Activated CD8-positive, alpha-beta memory T cell treated with anti-CD3 and anti-CD28 coated beads for 1 hour (primary cell): ENCODE results near the gene VRTN.
"Not testable (repeated sequence)": the region's sequence is repeated elsewhere in the genome, so short reads cannot be mapped to it uniquely, and the experiment has no call there.

ENCODE experiments used
- DNase-seq, 2 donors: peaks; one replicate each; pipeline ENCODE4 v3.0.0-alpha.2; 2020; ENCODE audit warnings: low read depth in 1 of 2; ENCODE audit errors: extremely low read depth in 1 of 2

VRTN gene, protein sequence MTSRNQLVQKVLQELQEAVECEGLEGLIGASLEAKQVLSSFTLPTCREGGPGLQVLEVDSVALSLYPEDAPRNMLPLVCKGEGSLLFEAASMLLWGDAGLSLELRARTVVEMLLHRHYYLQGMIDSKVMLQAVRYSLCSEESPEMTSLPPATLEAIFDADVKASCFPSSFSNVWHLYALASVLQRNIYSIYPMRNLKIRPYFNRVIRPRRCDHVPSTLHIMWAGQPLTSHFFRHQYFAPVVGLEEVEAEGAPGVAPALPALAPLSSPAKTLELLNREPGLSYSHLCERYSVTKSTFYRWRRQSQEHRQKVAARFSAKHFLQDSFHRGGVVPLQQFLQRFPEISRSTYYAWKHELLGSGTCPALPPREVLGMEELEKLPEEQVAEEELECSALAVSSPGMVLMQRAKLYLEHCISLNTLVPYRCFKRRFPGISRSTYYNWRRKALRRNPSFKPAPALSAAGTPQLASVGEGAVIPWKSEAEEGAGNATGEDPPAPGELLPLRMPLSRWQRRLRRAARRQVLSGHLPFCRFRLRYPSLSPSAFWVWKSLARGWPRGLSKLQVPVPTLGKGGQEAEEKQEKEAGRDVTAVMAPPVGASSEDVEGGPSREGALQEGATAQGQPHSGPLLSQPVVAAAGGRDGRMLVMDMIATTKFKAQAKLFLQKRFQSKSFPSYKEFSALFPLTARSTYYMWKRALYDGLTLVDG

DNA sequence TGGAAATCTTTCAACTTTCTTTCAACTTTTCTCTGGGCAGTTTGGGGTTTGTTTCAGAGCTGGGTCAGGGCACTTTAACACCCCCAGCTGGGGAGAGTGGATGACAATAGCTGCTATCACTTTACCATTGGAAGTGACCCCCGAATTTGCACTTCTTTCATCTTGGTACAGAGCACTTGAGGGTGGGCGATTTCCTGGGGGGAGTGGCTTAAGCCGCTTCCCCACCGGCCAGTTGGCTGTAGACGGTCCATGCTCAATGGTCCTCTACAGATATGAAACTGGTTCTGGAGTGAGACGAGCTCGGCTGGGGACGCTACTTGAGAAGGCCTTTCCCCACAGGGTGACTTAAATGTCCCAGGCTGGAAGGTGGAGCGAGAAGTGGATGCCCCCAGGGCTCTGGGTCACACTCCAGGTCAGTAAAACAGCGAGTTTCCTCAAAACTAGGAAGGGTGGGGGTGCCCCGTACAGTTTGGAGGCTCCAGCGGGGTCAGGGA, at the start of gene VRTN:
TSS of gene VRTN (plus strand) at position 231 of the 494 bp plus-strand sequence. CDS start 8,313 bp downstream, outside the sequence.
- DNase-seq, result no peak

DNA sequence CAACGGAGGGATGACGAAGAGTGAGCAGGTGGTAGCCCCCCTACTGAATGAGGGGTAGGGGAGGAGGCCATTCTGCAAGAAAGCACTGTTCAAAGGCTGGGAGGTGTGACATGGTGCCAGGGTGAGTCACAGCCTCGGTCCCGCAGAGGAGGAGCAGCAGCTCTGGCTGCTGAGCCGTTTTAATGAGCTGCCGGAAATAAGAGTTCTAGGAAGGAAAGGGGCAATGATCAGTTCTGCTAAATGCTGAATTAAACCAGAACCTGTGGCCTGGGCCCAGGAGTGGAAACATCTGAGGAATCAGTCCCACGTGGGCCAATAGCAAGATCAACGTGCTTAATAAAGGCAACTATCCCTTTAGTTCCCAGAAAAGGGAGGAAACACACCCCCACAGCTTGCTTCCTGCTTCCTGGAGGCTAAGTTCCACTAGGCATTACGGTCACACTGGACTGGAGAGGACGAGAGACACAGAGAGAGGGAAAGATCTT, 49.2 kb upstream of the VRTN start:
- peak in 1 of 2 donors; percentile 9 for DNase-seq

DNA sequence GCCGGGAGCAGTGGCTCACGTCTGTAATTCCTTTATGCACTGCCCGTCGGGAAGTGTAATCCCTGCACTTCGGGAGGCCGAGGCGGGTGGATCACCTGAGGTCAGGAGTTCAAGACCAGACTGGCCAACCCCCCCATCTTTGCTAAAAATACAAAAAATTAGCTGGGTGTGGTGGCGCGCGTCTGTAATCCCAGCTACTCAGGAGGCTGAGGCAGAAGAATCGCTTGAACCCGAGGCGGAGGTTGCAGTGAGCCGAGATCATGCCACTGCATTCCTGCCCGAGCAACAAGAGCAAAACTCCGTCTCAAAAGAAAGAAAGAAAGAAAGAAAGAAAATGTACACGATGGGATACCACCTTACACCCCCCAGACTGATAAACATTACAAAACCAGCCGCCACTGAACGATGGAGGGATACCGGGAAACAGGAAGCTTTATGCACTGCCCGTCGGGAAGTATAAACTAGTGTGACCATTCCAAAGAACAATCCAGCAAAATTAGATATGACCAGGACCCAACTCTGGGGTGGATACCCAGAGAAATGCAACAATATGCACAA, 46.6 kb upstream of the VRTN start:
- no peak for DNase-seq

DNA sequence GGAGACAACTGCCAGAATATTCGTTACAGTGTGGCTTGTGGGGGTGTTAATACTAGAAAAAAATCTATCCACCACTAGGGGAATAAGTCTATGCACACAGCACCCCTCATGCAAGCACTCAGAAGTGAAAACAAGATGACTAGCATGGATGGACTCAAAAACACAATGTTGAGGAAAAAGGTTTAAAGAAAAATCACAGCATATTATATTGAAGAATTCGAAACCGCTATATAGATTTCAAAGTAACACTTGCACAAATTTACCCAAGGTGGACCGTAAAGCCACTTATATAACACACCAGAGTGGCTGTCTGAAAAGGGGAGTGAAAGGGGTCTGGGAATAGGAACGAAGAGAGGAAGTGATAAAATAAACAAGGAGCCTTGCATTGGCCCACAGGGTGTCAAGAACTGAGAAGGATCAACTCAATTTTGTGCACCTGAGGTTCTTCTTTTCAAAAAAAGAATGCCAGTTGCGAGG, 46.1 kb upstream of the VRTN start:
- no peak for DNase-seq

DNA sequence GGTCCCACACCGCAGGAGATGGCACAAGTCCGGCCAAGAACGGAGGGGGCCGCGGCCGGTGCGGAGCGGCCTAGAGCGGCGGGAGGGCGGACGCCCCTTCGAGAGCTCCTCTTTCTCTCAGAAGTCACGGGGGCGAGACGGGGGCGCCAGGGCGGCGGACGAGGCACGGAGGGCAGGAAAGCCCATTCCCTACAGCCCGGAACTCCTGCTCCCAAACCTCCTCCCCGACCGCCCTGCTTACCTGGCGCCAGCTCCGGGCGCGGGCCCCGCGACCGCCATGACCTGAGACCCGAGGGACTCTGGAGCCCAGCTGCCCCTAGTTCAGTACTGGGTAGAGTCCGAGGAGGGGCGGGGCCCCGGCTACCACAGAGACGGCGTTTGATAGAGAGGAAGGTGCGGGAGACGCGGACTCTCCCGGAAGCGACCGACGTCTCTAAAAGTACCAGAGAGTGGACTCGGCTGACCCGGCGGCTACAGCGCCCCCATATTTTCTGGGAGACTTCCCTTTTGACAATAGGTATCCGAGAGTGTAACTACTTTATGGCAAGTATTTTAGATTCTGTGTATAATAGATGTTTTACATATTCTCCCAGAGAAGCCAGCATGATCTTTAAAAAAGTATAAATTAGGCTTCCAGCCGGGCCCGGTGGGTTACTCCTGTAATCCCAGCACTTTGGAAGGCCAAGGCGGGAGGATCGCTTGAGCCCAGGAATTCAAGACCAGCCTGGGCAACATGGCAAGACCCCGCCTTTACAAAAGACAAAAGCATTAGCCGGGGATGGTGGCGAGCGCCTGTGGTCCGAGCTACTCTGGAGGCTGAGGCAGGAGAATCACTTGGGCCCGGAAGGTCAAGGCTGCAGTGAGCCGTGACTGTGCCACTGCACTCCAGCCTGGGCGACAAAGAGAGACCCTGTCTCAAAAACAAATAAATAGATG, 45.4 kb upstream of the VRTN start, which contains the start of gene ABCD4:
TSS of gene ABCD4 (minus strand) at position 301 of the 936 bp plus-strand sequence. CDS start at position 279, 22 bp downstream.
- DNase-seq, result peak; percentile 58 to 69

DNA sequence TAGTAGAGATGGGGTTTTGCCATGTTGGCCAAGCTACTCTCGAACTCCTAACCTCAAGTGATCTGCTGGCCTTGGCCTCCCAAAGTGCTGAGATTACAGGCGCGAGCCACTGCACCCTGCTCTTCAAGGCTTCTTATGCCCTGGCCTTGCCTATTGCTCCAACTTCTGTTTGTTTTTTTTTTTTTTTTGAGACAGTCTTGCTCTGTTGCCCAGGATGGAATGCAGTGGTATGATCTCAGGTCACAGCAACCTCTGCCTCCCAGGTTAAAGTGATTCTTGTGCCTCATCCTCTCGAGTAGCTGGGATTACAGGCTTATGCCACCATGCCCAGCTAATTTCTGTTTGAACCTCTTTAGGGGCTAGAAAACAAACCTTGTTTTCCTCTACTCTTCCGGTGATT, 39.6 kb upstream of the VRTN start:
- DNase-seq, result no peak

DNA sequence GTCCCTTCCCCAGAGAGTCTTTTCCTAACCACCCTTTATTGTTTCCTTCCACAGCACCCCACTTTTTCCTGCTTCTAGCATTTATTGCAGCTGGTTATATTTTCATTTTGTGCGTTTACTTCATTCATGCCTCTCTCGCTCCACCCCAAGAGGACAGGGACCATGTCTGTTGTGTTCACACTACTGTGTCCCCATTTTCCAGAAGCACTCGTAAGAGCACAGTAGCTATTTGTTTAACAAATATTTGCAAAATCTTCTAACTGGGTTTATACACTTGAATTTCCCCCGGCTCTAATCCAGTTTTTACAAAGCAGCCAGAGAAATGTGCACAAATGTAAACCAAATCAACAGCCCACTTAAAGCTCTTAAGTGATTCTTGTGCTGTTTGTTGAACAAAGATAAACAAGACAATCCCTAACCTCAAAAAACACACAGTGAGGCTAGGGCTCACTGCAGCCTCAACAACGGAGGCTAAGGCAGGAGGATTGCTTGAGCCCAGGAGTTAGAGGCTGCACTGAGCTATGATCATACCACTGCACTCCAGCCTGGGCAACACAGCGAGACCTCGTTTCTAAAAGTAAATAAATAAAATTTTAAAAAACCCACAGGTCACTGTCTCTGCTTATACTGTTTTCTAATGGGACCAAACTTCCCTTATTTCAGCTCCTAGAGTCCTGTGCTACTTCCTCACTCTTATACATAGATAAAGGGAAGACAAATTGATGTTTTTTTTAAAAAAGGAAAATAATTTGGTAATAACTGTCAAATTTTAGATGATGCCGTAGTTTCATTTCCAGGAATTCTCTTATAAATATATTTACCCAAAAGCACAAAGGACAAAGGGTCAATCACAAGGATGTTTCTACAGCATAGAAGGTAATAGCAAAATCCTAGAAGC, 38.9 kb upstream of the VRTN start:
- DNase-seq, result no peak

DNA sequence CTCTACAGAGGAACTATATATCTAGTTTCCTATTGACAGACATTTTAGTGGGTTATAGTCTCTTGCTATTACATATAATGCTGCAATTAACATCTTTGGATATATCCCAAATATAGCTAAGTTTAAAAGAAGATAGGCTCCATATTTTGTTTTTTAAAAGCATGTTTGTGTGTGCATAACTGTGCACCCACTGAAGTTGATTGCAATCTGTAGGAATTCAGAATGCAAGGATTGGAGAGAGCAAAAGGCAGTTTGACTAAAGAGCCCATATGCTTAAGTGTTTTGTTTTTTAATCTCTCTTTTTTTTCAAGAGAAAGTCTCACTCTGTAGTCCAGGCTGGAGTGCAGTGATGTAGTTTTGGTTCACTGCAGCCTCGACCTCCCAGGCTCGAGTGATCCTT, 36.1 kb upstream of the VRTN start:
- DNase-seq, result no peak

DNA sequence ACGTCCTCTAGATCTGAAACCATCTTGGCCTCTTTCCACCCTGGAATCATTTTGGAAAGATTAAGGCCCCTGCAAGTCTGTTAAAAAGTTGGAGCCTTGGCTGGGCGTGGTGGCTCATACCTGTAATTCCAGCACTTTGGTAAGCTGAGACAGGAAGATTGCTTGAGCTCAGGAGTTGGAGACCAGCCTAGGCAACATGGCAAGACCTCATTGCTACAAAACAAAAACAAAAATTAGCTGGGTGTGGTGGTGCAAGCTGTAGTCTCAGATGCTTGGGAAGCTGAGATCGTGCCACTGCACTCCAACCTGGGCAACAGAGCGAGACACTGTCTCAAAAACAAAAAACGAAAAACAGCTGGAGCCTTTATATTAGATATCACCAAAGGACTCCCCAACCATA, 34.7 kb upstream of the VRTN start:
- no peak for DNase-seq

DNA sequence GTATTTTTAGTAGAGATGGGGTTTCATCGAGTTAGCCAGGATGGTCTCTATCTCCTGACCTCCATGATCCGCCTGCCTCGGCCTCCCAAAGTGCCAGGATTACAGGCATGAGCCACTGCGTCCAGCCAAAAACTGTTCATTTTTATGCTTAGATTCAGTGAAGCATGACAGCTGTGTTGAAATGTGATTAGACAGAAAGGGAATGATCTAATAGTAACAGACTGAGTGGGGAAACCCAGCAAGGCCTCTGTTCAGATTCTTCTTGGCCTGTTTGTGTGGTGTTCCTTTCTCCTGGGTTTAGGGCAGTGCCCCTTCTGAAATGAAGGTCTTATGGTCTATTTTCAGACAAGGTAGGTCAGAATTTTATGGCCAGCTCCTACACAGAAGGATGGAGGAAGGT, 33.7 kb upstream of the VRTN start:
- DNase-seq, result no peak

DNA sequence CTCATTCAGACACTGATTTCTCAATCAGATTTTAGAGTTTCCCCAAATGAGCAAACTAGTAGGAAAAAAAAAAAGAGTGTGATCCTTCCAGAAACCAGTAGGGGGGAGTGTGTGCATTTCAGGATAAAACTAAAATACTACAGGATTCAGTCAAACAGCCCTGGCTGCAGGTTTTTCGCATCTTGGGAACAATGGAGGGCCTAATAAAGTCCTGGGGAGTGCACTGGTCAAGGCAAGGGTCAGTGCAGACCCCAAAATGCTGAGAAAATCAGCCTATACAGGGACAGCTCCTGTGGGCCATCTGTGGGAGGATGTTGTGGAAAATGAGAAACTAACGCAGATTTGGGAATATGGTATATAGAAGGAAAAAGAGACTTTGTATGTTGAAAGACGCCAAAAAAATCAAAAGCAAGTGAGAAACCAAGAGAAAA, 23.3 kb upstream of the VRTN start:
- no peak for DNase-seq

DNA sequence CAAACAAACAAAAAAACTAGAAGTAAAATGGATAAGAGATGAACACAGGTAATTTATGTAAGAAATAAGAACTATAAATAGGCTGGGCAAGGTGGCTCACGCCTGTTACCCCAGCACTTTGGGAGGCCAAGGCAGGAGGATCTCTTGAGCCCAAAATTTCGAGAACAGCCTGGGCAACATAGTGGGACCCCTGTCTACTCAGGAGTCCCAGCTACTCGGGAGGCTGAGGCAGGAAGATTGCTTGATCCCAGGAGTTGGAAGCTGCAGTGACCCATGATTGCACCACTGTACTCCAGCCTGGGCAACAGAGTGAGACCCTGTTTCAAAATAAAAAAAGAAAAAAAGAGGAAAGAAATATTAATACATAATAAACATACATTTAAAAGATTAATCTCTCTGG, 22.8 kb upstream of the VRTN start:
- DNase-seq, result no peak

DNA sequence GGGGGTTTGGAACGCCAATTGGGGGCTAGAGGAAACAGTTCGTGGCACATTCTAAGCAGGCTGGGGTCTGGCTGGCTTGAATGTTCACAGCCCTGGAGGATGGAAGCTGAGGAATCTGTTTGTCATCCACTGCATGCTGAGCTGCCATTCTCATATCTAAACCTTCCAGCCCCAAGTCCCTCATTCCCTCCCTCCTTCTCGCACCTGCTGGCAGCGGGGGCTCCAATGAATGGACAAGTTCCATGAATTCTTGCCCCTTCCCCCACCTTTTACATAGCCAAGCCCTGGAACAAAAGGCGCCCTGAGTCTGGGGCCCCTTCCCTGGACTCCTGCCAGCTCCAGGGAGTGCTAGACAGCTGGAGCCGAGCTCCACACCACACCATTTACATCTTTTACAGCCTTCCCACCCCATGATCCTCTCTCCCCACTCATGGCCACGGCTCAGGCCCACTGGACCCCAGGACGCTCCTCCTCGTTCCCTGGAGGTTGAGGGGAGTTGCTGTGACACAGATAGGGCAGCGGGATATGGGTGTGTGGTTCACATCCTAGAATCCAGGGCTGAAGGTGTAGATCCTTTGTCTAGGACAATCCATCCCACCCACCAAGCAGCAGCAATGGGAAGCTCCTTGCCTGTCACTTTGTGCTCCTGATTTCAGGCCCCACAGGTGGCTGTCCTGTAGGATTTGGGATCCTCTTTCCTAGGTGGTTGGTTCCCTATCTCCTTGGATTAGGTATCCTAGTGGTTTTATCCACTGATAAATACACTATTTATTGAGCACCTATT, 21.7 kb upstream of the VRTN start:
- DNase-seq, result no peak

DNA sequence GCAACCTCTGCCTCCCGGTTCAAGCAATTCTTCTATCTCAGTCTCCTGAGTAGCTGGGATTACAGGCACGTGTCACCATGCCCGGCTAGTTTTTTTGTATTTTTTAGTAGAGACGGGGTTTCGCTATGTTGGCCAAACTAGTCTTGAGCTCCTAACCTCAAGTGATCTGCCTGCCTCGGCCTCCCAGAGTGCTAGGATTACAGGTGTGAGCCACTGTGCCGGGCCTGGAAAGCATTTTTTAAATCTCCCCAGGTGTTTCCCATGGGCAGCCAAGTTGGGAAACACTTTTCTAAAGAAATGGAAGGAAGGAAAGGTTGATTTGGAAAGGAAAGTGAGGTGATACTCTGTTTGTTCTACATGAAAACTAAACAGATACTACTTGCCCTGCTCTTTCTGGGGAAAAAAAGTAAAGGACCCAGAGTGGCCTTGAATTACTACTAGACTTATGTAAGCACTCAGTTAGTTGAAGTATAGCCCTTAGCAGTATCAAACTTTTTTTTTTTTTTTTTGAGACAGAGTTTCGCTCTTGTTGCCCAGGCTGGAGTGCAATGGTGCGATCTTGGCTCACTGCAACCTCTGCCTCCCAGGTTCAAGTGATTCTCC, 18.2 kb upstream of the VRTN start:
- DNase-seq, result not testable (repeated sequence)

DNA sequence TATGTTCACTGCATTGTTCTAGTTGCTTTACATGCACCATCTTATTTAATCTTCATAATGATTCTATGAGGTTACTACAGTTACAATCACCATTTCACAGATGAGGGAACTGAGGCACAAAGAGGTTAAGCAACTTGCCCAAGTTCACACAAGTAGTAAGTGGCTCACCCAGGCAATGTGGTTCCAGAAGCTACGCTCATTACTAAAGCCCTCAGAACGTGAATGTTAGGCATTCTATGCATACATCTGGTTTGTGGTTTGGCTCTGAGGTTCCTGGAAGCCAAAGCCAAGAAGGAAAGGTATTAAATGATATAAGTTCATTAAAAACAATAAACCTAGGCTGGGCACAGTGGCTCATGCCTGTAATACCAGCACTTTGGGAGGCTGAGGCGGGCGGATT, 14.4 kb upstream of the VRTN start:
- DNase-seq, result no peak

DNA sequence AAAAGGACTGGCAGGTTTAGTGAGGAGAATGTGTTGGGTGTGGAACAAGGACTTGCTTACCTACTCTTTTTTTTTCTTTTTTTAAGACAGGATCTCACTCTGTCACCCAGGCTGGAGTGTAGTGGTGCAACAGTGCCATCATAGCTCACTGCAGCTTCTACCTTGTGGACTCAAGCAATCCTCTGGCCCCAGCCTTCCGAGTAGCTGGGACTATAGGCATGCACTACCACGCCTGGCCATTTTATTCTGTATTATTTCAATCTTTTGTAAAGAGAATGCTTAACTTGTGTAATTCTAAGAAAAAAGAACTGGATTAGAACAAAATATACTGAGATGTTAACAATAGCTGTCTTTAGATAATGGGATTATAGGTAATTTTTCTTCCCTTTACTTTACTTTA, 1.9 kb upstream of the VRTN start:
- DNase-seq, result no peak

DNA sequence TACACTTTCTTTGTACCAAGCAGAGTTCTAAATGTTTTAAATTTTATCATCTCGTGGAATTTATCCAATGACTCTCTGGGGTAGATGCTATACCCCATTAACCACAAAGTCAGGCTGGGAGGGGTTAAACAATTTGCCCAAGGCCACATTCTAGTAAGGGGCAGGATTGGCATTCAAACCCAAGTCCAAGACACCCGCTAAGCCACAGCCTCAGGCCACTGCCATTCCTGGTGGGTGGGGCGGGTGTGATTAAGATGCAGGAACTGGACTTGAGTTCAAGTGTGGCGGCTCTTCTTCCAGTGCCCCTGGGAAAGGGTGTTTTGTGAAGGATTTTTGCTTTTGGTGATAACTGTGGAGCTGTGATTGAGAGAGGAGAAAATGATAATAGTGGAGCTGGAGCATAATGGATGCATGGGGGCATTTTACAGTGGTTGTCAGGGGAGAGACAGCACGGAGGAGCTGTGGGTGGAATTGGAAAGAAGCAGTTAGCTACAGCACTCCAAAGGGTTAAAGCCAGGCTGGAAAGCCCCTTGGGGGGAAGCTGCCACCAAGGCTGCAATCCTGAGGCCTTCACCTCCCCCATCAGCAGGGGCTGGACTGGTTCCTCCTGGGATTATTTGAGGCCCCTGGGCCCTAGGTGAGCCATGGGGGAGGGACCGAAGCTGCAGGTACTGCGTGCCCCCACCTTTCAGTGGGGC, 1.0 kb upstream of the VRTN start:
- DNase-seq, result no peak

DNA sequence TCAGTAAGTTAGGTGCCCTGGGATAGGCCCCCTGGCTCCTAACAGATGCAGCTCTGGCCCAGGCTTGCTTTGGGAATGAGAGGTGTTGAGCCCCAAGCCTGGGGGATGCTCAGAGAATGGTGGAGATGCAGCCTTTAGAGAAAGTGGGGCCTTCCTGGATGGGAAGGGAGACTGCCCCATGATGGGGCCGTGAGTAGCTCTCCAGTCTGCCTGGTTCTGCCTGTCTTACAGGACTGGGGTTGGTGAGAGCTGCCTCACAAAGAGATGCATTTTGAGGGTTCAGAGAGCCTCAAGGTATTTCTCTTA, 523 bp upstream of the VRTN start:
- DNase-seq, result no peak
